Measurements from ENCODE around the gene FCHO1. TPM values are rescaled to one million over a fixed set of nuclear protein-coding genes. Genes with fewer than 3 reads are reported as not detected.
A peak's percentile ranks its signal among the peaks of the same experiment; 100 is the strongest.

FCHO1 gene
- total RNA-seq, 1 donor from 2014 or later, result 7.4 TPM

DNA sequence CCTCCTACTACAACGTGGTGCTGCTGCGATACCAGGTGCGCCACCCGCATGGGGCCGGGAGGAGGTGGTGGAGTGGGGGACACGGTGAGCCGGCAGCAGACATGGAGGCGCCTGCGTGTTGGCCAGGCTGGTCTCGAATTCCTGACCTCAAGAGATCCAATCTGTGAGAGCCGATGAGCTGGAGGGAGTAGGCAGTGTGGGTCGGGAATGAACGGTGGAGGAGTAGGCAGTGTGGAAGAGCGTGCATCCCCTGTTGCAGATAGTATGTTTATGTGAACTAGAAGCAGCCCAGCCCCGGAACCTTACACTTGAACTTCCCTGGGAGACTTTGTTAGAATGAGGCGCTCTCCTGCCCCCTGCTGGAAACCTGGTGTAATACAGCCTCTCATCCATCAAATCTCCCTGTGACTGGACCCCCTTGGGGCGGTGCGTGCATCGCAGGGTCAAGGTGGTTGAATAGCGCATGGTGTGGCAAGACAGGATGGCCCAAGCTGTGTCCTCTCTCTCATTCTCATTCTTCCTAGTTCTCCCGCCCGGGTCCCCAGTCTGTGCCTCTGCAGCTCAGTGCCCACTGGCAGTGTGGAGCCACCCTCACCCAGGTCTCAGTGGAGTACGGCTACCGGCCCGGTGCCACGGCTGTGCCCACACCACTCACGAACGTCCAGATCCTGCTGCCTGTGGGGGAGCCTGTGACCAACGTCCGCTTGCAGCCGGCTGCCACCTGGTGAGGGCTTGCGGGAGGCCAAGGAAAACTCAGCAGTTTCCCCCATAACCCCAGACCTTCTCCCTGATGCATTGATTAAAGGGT, 33.1 kb downstream of the FCHO1 start:
- no peak overlapping the region for H3K27ac ChIP-seq
- H3K9me3 ChIP-seq, result no peaks in the 10 kb centered on the region
- H3K4me3 ChIP-seq, result no peak overlapping the region
- H3K27me3 ChIP-seq, result peaks cover 8% of the 10 kb centered on the region
- intact Hi-C loops (cut with DNase I), result no loop called here
- TF ChIP-seq, protein P1, sequence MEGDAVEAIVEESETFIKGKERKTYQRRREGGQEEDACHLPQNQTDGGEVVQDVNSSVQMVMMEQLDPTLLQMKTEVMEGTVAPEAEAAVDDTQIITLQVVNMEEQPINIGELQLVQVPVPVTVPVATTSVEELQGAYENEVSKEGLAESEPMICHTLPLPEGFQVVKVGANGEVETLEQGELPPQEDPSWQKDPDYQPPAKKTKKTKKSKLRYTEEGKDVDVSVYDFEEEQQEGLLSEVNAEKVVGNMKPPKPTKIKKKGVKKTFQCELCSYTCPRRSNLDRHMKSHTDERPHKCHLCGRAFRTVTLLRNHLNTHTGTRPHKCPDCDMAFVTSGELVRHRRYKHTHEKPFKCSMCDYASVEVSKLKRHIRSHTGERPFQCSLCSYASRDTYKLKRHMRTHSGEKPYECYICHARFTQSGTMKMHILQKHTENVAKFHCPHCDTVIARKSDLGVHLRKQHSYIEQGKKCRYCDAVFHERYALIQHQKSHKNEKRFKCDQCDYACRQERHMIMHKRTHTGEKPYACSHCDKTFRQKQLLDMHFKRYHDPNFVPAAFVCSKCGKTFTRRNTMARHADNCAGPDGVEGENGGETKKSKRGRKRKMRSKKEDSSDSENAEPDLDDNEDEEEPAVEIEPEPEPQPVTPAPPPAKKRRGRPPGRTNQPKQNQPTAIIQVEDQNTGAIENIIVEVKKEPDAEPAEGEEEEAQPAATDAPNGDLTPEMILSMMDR (IDR thresholded peaks at IDR 0.05), result peak; percentile 81
- no peaks in the 10 kb centered on the region for H3K36me3 ChIP-seq
- ATAC-seq, result peak; percentile 80
- no peaks in the 10 kb centered on the region for H3K4me1 ChIP-seq
- DNase-seq, result peak; percentile 75

DNA sequence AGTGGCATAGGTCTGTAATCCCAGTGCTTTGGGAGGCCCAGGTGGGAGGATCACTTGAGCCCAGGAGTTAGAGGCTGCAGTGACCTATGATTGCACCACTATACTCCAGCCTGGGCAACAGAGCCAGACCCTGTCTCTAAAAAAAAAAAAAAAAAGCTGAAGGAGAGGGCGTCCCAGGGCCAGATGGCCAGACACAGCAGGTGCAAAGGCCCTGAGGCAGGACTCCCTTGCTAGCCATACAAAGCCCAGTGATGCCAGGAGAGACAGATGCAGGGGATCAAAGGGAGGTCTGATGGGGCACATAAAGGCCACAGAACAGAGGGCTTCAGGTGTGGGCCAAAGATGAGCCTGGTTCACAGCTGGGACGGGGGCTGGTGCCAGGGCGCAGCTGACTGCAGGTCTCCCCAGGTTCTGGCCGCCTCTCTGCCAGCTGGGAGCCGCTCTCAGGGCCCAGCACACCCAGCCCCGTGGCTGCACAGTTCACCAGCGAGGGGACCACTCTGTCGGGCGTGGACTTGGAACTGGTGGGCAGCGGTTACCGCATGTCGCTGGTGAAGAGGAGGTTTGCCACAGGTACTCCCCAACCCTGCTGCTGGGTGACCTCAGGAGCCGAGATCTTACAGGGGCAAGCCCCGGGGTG, 36.1 kb downstream of the FCHO1 start:
- intact Hi-C loops (cut with DNase I), result no loop called here
- Histone ChIP-seq H3K27me3 (no peaks in the 10 kb centered on the region), H3K4me3 (no peak overlapping the region), H3K9me3 (no peaks in the 10 kb centered on the region), H3K27ac (no peak overlapping the region), H3K4me1 (no peaks in the 10 kb centered on the region), H3K36me3 (no peaks in the 10 kb centered on the region)
- TF ChIP-seq, protein P1 (IDR thresholded peaks at IDR 0.05), result no peak
- ATAC-seq (no peak), DNase-seq (no peak)

DNA sequence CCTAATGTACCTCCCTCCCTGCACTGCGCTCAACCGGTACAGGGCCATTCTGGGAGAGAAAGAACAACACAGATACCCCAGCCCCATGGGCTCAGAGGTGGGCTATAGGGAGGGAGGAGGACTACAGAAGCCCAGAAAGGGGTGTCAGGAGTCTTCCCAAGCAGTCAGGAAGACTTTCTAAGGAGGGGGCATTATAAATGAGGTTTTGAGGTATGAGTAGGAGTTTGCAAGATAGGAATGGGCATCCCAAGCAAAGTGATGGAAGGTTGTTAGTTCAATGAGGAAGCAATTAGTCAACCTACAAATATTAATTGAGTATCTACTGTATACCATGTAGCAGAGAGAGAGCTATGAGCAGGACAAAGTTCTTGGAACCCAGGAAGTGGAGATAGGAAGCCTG, 37.4 kb downstream of the FCHO1 start:
- Histone ChIP-seq H3K27me3 (peaks cover under 1% of the 10 kb centered on the region), H3K36me3 (no peaks in the 10 kb centered on the region), H3K27ac (no peak overlapping the region), H3K4me1 (no peaks in the 10 kb centered on the region), H3K4me3 (no peak overlapping the region), H3K9me3 (no peaks in the 10 kb centered on the region)
- TF ChIP-seq, protein P1 (IDR thresholded peaks at IDR 0.05), result no peak
- DNase-seq (no peak), ATAC-seq (no peak)
- intact Hi-C loops (cut with DNase I), result no loop called here

DNA sequence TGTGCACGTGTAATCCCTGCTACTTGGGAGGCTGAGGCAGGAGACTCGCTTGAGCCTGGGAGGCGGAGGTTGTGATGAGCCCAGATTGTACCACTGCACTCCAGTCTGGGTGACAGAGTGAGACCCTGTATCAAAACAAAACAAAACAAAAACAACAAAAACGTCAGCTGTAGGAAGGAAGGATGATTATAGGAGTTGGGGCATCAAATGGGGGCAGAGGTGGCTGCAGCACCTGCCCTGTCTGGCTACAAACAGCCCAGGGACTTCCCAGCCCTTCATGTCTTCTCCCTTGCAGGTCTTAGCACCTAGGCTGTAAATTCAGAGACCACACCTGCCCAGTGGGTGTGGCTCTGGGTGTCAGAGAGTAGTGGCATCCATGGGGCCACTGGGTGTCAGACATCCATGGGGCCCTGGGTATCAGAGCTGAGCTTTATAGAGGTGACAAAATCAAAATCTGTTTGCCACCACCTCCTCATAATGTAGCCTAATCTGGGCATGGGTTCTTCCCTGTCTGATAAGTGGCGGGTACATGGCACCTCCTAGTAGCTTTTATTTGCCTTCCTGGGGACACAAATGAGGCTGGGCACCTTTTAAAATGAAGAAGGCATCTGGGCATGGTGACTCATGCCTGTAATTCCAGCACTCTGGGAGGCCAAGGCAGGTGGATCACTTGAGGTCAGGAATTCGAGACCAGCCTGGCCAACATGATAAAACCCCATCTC, 38.9 kb downstream of the FCHO1 start:
- no peaks in the 10 kb centered on the region for H3K4me1 ChIP-seq
- no peak for DNase-seq
- TF ChIP-seq, protein P1 (IDR thresholded peaks at IDR 0.05), result no peak
- no peaks in the 10 kb centered on the region for H3K36me3 ChIP-seq
- no peak overlapping the region for H3K4me3 ChIP-seq
- peaks cover 17% of the 10 kb centered on the region for H3K27me3 ChIP-seq
- H3K27ac ChIP-seq, result no peak overlapping the region
- no peak for ATAC-seq
- intact Hi-C loops (cut with DNase I), result no loop called here
- no peaks in the 10 kb centered on the region for H3K9me3 ChIP-seq

DNA sequence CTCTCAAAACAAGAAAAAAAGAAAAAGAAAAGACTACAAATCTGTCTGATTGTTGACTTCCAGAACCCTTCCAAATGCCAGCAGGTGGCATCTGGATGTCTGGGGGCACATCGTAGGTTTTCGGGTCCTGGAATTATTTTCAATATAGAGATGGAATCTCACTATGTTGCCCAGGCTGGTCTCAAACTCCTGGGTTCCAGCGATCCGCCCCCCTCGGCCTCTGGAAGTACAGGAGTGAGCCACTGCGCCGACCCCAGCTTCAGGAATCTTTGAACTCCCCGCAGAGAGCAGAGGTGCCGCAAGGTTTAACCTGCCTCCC, 43.1 kb downstream of the FCHO1 start:
- Histone ChIP-seq H3K36me3 (no peaks in the 10 kb centered on the region), H3K9me3 (no peaks in the 10 kb centered on the region), H3K27ac (no peak overlapping the region), H3K4me1 (no peaks in the 10 kb centered on the region), H3K4me3 (peak overlapping the region; percentile 14), H3K27me3 (peaks cover 29% of the 10 kb centered on the region)
- DNase-seq (no peak), ATAC-seq (no peak)
- TF ChIP-seq, protein P1 (IDR thresholded peaks at IDR 0.05), result no peak
- intact Hi-C loops (cut with DNase I), result no loop called here

Data from upper lobe of right lung (tissue), 1 donor.